Left lung (tissue), 10 donors: ENCODE measurements around the gene VAT1L. TPM values are rescaled to one million over a fixed set of nuclear protein-coding genes. Genes with fewer than 3 reads are reported as not detected.
A peak's percentile ranks its signal among the peaks of the same experiment; 100 is the strongest.

Experiments
- ATAC-seq: fragments of 200-7000 bp; cut with Tn5 transposase; one replicate; pipeline ENCODE4 v1.9.1; 2020; ENCODE audit warnings: moderate library complexity
- DNase-seq, 4 donors: peaks; one replicate each; pipeline ENCODE4 v3.0.0-alpha.2; 2013 to 2020
- H3K27ac ChIP-seq, 2 donors: fragments of 200-600 bp; sonication (generic) in 1 of 2; one replicate each; pipeline versions ENCODE4 v1.5.0 to v1.8.0; 2020 to 2021
- H3K27me3 ChIP-seq, 2 donors: fragments of 200-600 bp; sonication (generic) in 1 of 2; one replicate each; pipeline versions ENCODE4 v1.5.0 to v1.8.0; 2020 to 2021
- H3K36me3 ChIP-seq, 2 donors: fragments of 200-600 bp; sonication (generic) in 1 of 2; one replicate each; pipeline versions ENCODE4 v1.5.0 to v1.8.0; 2020 to 2021
- H3K4me1 ChIP-seq, 2 donors: fragments of 200-600 bp; one replicate each; pipeline ENCODE4 v1.8.0; 2021
- H3K4me3 ChIP-seq, 2 donors: fragments of 200-600 bp; sonication (generic) in 1 of 2; one replicate each; pipeline versions ENCODE4 v1.5.0 to v1.8.0; 2020 to 2021; ENCODE audit warnings: mild to moderate bottlenecking in 1 of 2
- H3K9me3 ChIP-seq, 2 donors: fragments of 200-600 bp; sonication (generic) in 1 of 2; one replicate each; pipeline versions ENCODE4 v1.5.0 to v1.8.0; 2020 to 2021
- CTCF ChIP-seq, 2 donors: fragments of 200-600 bp; sonication (generic) in 1 of 2; IDR thresholded peaks; one replicate each; pipeline versions ENCODE4 v1.5.0 to v1.8.0; 2021; ENCODE audit warnings: antibody characterized with exemption in 2 of 2
- intact Hi-C, 2 donors: fragments of 100-400 bp; cut with DNase I; formaldehyde crosslinking; loops; one replicate each; pipeline versions ENCODE4 v1.11.2 to v1.14.2; 2022
- polyA plus RNA-seq, 6 donors: library from polyadenylated mRNA; unstranded; fragments of 120-200 nt; gene quantifications; one replicate each; pipeline ENCODE4 v1.2.1, GENCODE V29; 2013; ENCODE audit not compliant: insufficient read length in 6 of 6
- total RNA-seq, 2 donors: library from RNA; stranded (reverse); fragmentation: NEBNext Ultra II Directional; extraction: Animal tissue kit (Norgen Biotek cat#: 25700); gene quantifications; one replicate each; pipeline ENCODE4 v1.2.1, GENCODE V29; 2021
- donor health status: DM: no; HTN: yes; CAD: no.
- donor health status: DM: no; HTN: no; CAD: no.

VAT1L gene
- total and polyA plus RNA-seq, 8 donors: 0.26 to 9.2 (median 5.4) TPM

- DNase-seq (no peak), ATAC-seq (no peak)
- H3K4me3 ChIP-seq: no peak overlapping the region
- no peaks in the 10 kb centered on the region for H3K27me3 ChIP-seq
- TF ChIP-seq CTCF (IDR thresholded peaks at IDR 0.05): no peak
- no peaks in the 10 kb centered on the region for H3K4me1 ChIP-seq
- no peaks in the 10 kb centered on the region for H3K36me3 ChIP-seq
- no peak overlapping the region for H3K27ac ChIP-seq
- intact Hi-C loops: no loop called here
- no peaks in the 10 kb centered on the region for H3K9me3 ChIP-seq
Measured at GRCh38 chr16:77807021-77807420, 18.7 kb downstream of the VAT1L start.

- no peak overlapping the region for H3K27ac ChIP-seq
- no peaks in the 10 kb centered on the region for H3K4me1 ChIP-seq
- DNase-seq (no peak), ATAC-seq (no peak)
- no peaks in the 10 kb centered on the region for H3K36me3 ChIP-seq
- no peaks in the 10 kb centered on the region for H3K9me3 ChIP-seq
- no peak for TF ChIP-seq CTCF (IDR thresholded peaks at IDR 0.05)
- intact Hi-C loops: no loop called here
- H3K27me3 ChIP-seq: no peaks in the 10 kb centered on the region
- H3K4me3 ChIP-seq: no peak overlapping the region
Measured at GRCh38 chr16:77812856-77813500, 24.6 kb downstream of the VAT1L start.

- Histone ChIP-seq H3K4me3 (no peak overlapping the region), H3K9me3 (no peaks in the 10 kb centered on the region), H3K36me3 (no peaks in the 10 kb centered on the region), H3K27ac (no peak overlapping the region), H3K4me1 (no peaks in the 10 kb centered on the region), H3K27me3 (no peaks in the 10 kb centered on the region)
- TF ChIP-seq CTCF (IDR thresholded peaks at IDR 0.05): no peak
- intact Hi-C loops: no loop called here
- peak in 1 of 4 donors; percentile 17 for DNase-seq
- ATAC-seq: no peak
Measured at GRCh38 chr16:77816293-77816692, 27.9 kb downstream of the VAT1L start.

GRCh38 chr16:77820340-77820739 lies 32.0 kb downstream of the VAT1L start:
- H3K27ac ChIP-seq: no peak overlapping the region
- no peak for DNase-seq
- ATAC-seq: no peak
- no peaks in the 10 kb centered on the region for H3K4me1 ChIP-seq
- intact Hi-C loops: no loop called here
- H3K9me3 ChIP-seq: no peaks in the 10 kb centered on the region
- no peak overlapping the region for H3K4me3 ChIP-seq
- H3K27me3 ChIP-seq: peaks cover 0 to 12% of the 10 kb centered on the region in 2 donors
- no peaks in the 10 kb centered on the region for H3K36me3 ChIP-seq
- no peak for TF ChIP-seq CTCF (IDR thresholded peaks at IDR 0.05)

- no peaks in the 10 kb centered on the region for H3K9me3 ChIP-seq
- no peaks in the 10 kb centered on the region for H3K4me1 ChIP-seq
- H3K4me3 ChIP-seq: no peak overlapping the region
- no peak for ATAC-seq
- intact Hi-C loops: no loop called here
- peaks cover 0 to 12% of the 10 kb centered on the region in 2 donors for H3K27me3 ChIP-seq
- no peak for DNase-seq
- H3K27ac ChIP-seq: no peak overlapping the region
- no peak for TF ChIP-seq CTCF (IDR thresholded peaks at IDR 0.05)
- H3K36me3 ChIP-seq: no peaks in the 10 kb centered on the region
Measured at GRCh38 chr16:77822661-77823060, 34.3 kb downstream of the VAT1L start.
